HG03469 (cell line): ENCODE results near the gene RSPH9.
"Not testable (repeated sequence)": the region's sequence is repeated elsewhere in the genome, so short reads cannot be mapped to it uniquely, and the experiment has no call there.

Experiments used
- ATAC-seq: cut with Tn5 transposase; IDR thresholded peaks from one replicate; pipeline ENCODE4 v1.9.1; 2021; ENCODE audit warnings: mild to moderate bottlenecking, moderate library complexity, moderate number of reproducible peaks; ENCODE audit not compliant: unreplicated experiment

Gene RSPH9

GRCh38 chr6:43682724-43683429 is 38.0 kb downstream of the RSPH9 start:
- ATAC-seq, result no peak

DNA sequence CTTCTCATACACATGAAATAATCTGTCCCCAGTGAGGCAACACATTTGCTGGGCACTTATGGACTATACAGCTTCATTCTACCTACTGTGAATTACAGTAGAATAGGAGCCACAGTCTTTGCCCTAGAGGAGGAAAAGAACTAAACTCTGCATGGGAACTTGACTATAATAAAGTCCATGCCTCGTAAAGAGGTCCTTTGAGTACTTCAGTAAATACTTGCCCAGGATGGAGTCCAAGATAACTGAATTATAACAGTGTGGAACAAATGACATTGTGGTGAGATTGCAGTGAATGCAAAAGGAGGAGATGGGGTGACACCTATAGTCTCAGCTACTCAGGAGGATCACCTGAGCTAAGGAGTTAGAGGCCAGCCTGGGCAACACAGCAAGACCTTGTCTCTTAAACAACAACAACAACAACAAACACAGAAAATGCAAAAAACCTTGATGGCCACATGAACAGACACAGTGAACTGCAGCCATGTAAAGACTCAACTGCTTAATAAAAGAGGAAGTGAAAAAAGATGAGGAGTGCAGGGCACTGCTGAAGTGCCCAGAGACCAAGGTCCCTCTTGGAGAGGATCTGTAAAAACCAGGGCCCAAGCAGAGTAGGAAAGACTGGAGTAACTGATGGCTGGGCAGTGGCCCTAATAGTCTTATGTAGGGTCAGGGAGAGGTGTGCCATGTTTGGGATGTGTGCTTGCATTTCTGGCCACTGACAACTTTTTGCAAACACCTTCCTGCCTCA is 39.0 kb downstream of the RSPH9 start:
- ATAC-seq, result no peak

GRCh38 chr6:43687079-43687436 is 42.2 kb downstream of the RSPH9 start:
- no peak for ATAC-seq

DNA sequence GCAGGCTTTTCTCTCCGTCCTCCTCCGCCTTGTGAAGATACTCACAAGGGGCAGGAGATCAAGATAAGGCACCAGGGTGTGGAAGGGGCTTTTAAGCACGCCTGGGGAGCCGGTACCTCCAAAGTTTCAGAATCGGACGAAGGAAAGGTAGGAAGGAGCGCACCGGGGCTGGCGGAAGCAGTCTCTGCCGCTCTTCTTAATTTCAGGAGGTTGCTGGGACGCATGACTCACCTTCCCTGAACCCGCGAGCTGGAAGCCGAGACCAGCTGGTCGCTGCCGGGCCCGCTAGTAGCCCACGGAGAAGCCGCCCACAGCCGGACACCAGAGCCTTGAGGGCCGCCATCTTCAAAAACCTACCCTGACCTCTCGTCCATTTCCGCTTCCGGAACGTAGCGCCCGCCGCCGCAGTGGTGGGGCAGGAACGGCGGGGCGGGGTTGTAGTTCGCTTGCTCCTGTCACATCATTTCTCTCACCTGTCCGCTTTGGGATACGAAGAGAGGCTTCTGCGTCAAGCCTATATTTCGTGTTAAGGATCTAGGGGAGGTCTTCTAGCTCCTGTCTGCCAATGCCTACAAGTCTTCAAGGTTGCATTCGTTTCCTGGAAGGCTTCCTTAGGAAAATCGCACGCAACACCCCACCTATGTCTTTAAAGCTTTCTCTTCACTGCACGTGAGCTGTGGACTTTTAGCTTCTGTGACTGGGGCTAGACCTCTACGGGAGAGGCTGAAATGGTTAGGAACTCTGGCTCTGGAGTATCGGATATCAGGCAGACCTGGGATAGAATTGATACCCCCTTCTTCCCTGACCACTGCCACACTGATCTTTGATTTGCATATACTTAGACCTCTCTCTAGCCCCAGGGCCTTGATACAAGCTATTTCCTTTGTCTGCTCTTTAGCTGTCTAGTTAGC is 42.9 kb downstream of the RSPH9 start, which contains the start of gene MRPS18A:
Gene MRPS18A, minus strand, starts transcription at position 355 of the 911 bp plus-strand sequence. Its CDS starts 12 bp downstream, at position 343.
- peak; percentile 57 for ATAC-seq

DNA sequence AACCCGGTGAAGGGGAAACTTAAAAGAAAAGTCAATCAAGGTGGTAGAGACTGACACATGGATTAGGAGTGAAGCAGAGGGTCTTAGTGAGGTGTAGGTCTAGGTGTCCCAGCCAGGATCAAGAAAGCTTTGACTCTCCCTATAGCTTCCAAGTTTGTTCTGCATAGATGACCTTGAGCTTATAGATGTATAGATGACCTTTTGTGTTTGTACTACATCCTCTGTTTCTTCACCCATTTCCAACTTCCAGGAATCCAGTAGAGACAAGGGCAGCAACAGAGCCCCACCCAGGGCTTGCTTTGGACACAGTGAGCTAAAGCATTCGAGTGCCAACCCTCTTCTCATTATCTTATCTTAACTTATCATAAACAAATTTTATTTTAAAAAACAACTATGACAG is 44.6 kb downstream of the RSPH9 start:
- ATAC-seq, result no peak

DNA sequence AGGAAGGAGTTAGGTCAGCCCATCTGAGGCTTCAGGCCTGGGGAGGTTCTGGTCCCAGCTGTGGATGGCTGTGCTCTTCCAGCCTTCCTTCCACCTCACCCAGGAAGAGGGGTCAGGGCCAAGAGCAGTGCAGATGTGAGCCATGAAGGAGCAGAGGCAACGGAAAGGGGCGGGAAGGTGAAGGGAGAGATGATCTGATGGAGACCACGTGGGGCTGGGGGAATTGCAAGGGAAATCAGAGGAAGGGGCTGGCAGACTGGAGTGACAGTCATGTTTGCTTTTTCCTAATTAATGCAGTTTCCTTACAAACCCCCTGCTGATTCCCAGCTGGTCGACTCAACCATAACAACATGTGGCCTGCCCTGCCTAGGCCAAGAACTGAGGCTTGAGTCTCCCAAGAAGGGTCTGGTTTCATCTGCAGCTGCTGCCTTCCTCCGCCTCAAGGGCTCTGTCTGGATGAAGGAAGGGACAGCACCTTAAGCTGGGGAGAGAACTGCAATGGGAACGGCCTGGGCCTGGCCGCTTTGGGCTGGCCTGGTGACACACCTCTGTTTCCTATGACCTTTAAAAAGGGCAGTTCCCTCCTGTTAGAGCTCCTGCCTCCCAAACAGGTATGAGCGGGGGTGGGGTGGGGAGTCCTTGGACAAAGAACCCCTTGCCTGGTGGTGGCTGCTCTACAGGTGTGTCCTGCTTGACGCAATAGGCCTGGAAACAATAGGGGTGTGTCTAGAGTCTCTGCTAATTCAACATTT is 50.6 kb downstream of the RSPH9 start:
- no peak for ATAC-seq

GRCh38 chr6:43695967-43696291 is 51.1 kb downstream of the RSPH9 start:
- ATAC-seq, result no peak

DNA sequence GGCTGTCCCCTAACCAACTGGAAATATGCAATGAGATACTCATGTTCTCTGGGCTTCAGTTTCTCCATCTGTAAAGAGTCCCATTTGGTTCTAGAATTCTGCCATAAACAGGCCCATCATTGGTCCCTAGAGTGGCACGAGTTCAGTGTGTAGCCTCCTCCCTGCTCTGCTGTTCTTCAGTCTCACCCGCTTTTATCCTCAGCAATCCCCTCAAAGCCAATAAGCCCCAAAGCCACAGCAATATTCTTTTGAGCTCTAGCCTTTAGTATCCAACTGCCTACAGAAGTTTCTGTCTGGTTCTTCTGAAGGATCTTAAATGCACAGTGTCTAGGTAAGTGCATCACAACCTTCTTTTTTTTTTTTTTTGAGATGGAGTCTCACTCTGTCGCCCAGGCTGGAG is 52.6 kb downstream of the RSPH9 start:
- ATAC-seq, result no peak

- no peak for ATAC-seq
Observed at GRCh38 chr6:43698584-43699349, 53.9 kb downstream of the RSPH9 start.

- no peak for ATAC-seq
Observed at GRCh38 chr6:43699564-43700186, 54.8 kb downstream of the RSPH9 start.

DNA sequence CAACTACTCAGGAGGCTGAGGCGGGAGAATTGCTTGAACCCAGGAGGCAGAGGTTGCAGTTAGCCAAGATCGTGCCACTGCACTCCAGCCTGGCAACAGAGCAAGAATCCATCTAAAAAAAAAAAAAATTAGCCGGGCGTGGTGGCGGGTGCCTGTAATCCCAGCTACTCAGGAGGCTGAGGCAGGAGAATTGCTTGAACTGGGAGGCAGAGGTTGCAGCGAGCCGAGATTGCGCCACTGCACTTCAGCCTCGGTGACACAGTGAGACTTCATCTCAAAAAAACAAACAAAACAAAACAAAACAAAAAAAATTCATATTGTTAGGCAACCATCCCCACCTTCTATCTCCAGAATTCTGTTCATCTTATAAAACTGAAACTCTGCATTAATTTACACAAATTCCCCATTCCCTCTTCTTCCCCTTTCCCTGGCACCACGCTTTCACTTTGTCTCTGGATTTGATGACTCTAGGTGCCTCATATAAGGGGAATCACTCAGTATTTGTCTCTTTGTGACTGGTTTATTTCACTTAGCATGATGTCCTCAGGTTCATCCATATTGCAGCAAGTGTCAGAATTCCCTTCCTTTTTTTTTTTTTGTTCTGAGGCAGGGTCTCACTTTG is 56.2 kb downstream of the RSPH9 start:
- ATAC-seq, result not testable (repeated sequence)

- ATAC-seq, result no peak
Observed at GRCh38 chr6:43702171-43702533, 57.3 kb downstream of the RSPH9 start.

GRCh38 chr6:43702534-43703440 is 58.0 kb downstream of the RSPH9 start:
- no peak for ATAC-seq

GRCh38 chr6:43703512-43704429 is 58.9 kb downstream of the RSPH9 start:
- ATAC-seq, result no peak

DNA sequence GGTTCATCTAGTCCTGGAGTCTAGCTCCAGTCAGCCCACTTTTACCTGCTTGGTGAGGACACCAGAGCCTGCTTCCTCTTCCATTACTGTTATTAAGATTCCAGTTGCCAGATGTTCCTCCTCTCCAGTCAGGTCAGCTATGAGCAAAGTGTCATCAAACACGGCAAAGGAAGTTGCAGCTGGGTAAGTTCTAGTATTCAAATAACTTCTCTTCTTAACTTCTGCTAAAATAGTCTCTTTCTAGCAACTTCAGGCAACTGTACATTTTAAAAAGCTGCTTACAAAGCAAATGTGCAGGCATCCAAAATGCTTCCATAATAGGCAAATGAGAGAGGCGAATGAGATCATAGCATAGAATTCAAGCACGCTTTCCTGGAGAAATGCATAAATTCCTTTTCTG is 61.2 kb downstream of the RSPH9 start:
- ATAC-seq, result no peak

DNA sequence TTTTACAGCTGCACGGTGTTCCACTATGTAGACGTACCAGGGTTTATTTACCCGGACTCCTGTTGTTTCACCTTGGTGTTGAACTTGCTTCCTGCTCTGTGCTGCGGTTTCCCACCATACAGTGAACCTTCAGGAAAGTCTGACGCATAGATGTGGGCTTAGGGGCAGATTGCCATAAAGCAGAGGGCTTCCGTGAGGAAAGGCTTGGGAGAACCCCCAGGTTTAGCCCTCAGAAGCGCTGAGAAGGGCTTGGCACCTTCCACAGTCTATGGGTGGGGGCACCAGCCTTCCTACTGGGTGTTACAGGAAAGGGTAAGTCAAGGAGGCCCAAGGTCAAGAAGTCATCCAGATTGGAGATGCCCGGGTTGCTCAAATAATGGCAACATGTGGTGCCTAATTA is 62.0 kb downstream of the RSPH9 start:
- no peak for ATAC-seq

DNA sequence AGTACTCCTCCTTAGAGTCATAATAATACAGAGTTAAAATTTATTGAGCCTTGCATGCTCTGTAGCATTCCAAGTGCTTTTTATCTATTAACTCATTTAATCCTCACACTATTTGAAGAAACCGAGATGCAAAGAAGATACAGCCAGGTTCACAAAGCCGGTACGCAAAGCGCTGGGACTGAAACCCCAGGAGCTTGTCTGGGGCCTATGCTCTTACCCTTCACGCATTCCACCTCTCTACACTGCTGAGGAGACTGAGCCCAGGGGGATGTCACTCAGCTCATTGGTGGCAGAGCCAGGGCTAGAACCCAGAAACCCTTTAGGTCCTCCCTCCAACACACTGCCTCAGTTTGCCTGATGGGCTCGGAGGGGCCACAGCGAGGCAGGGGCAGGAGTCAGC is 62.4 kb downstream of the RSPH9 start:
- no peak for ATAC-seq
